GM12892 (cell line): Measurements from ENCODE around the gene FAAH2. TPM values are rescaled to one million over a fixed set of nuclear protein-coding genes. Genes with fewer than 3 reads are reported as not detected.
"Not testable (repeated sequence)": the region's sequence is repeated elsewhere in the genome, so short reads cannot be mapped to it uniquely, and the experiment has no call there.

Experiments
- DNase-seq: peaks from one replicate; pipeline ENCODE4 v3.0.0; 2011; ENCODE audit not compliant: insufficient read length
- FAIRE-seq: peaks from 2 replicates; lab custom pipeline; 2011; peaks lifted over from hg19 to GRCh38; lab: Jason Lieb, UNC
- POLR2A ChIP-seq: IDR thresholded peaks from 2 replicates; pipeline ENCODE4 v1.6.1; 2011; ENCODE audit warnings: low read depth, low read length, control low read depth
- POLR2AphosphoS5 ChIP-seq: IDR thresholded peaks from 2 replicates; pipeline ENCODE4 v1.6.1; 2011; ENCODE audit warnings: low read depth, low read length, control low read depth
- TAF1 ChIP-seq: IDR thresholded peaks from 2 replicates; pipeline ENCODE4 v1.6.1; 2011; ENCODE audit warnings: low read depth, mild to moderate bottlenecking, control low read depth, low read length, borderline replicate concordance
- polyA plus RNA-seq: library from polyadenylated mRNA; unstranded; fragments of >200 nt; gene quantifications from one replicate; pipeline ENCODE4 v1.2.1, GENCODE V29; 2012; ENCODE audit warnings: missing spikeins, inconsistent platforms; ENCODE audit not compliant: missing spikeins

FAAH2 gene
- 1.8 TPM for polyA plus RNA-seq

GRCh38 chrX:57286507-57287251, at the start of gene FAAH2:
TSS of gene FAAH2 (plus strand) at chrX:57286706. CDS start at chrX:57286826, 120 bp downstream.
- peak; percentile 1 for DNase-seq
- TF ChIP-seq POLR2AphosphoS5 (no peak), POLR2A (no peak), TAF1 (no peak)
- FAIRE-seq, result peak; percentile 80

- DNase-seq (no peak), FAIRE-seq (no peak)
- TF ChIP-seq TAF1 (no peak), POLR2AphosphoS5 (no peak), POLR2A (no peak)
Measured at GRCh38 chrX:57241967-57242366, 44.5 kb upstream of the FAAH2 start.

GRCh38 chrX:57251965-57252364, 34.5 kb upstream of the FAAH2 start:
- no peak for TF ChIP-seq POLR2A
- no peak for TF ChIP-seq POLR2AphosphoS5
- TF ChIP-seq TAF1, result no peak
- FAIRE-seq (no peak), DNase-seq (no peak)

GRCh38 chrX:57265126-57265525, 21.4 kb upstream of the FAAH2 start:
- TF ChIP-seq TAF1, result no peak
- FAIRE-seq (no peak), DNase-seq (no peak)

GRCh38 chrX:57266275-57266674, 20.2 kb upstream of the FAAH2 start:
- DNase-seq, result no peak
- no peak for TF ChIP-seq POLR2A
- no peak for TF ChIP-seq POLR2AphosphoS5
- FAIRE-seq, result no peak

- DNase-seq, result no peak
- FAIRE-seq, result no peak
- TF ChIP-seq POLR2A (no peak), POLR2AphosphoS5 (no peak), TAF1 (no peak)
Measured at GRCh38 chrX:57266871-57267270, 19.6 kb upstream of the FAAH2 start.

- TF ChIP-seq TAF1 (no peak), POLR2AphosphoS5 (no peak), POLR2A (no peak)
- FAIRE-seq, result no peak
- no peak for DNase-seq
Measured at GRCh38 chrX:57267308-57267707, 19.2 kb upstream of the FAAH2 start.

- FAIRE-seq (no peak), DNase-seq (no peak)
- TF ChIP-seq TAF1, result no peak
- TF ChIP-seq POLR2AphosphoS5, result no peak
- no peak for TF ChIP-seq POLR2A
Measured at GRCh38 chrX:57270980-57271379, 15.5 kb upstream of the FAAH2 start.

GRCh38 chrX:57282568-57282967, 3.9 kb upstream of the FAAH2 start:
- DNase-seq (no peak), FAIRE-seq (no peak)
- no peak for TF ChIP-seq POLR2AphosphoS5
- TF ChIP-seq POLR2A, result no peak
- TF ChIP-seq TAF1, result no peak

GRCh38 chrX:57285001-57285400, 1.5 kb upstream of the FAAH2 start:
- TF ChIP-seq TAF1, result no peak
- TF ChIP-seq POLR2AphosphoS5, result no peak
- no peak for TF ChIP-seq POLR2A
- FAIRE-seq (no peak), DNase-seq (no peak)

GRCh38 chrX:57289089-57289488, 2.6 kb downstream of the FAAH2 start:
- no peak for TF ChIP-seq TAF1
- TF ChIP-seq POLR2AphosphoS5, result no peak
- TF ChIP-seq POLR2A, result no peak
- FAIRE-seq (peak; percentile 75), DNase-seq (no peak)

- TF ChIP-seq POLR2AphosphoS5 (no peak), TAF1 (no peak), POLR2A (no peak)
- FAIRE-seq (no peak), DNase-seq (no peak)
Measured at GRCh38 chrX:57294961-57295360, 8.5 kb downstream of the FAAH2 start.

- DNase-seq, FAIRE-seq: not testable (repeated sequence)
Measured at GRCh38 chrX:57295679-57296078, 9.2 kb downstream of the FAAH2 start.
